Activated naive CD4-positive, alpha-beta T cell treated with anti-CD3 and anti-CD28 coated beads, Interleukin-2, amount 50 U/mL, for 16 hours (primary cell): Measurements from ENCODE around the gene LDLRAD4.

Experiments
- DNase-seq: peaks from one replicate; pipeline ENCODE4 v3.0.0-alpha.2; 2020

LDLRAD4 gene

GRCh38 chr18:13545514-13545913, 327.0 kb downstream of the LDLRAD4 start:
- DNase-seq = no peak

- no peak for DNase-seq
These were observed 327.4 kb downstream of the LDLRAD4 start for GRCh38 chr18:13545955-13546354.

GRCh38 chr18:13546638-13547037, 328.1 kb downstream of the LDLRAD4 start:
- DNase-seq = no peak

- no peak for DNase-seq
These were observed 328.8 kb downstream of the LDLRAD4 start for GRCh38 chr18:13547347-13547746.

GRCh38 chr18:13548106-13548819, 329.7 kb downstream of the LDLRAD4 start:
- no peak for DNase-seq

- no peak for DNase-seq
These were observed 330.7 kb downstream of the LDLRAD4 start for GRCh38 chr18:13548966-13549879.

GRCh38 chr18:13549880-13550232, 331.3 kb downstream of the LDLRAD4 start:
- DNase-seq = no peak

GRCh38 chr18:13550418-13551304, 332.1 kb downstream of the LDLRAD4 start:
- no peak for DNase-seq

- no peak for DNase-seq
These were observed 332.7 kb downstream of the LDLRAD4 start for GRCh38 chr18:13551305-13551603.

GRCh38 chr18:13551841-13552733, 333.5 kb downstream of the LDLRAD4 start:
- no peak for DNase-seq

- DNase-seq = no peak
These were observed 334.9 kb downstream of the LDLRAD4 start for GRCh38 chr18:13553449-13553848.

- no peak for DNase-seq
These were observed 336.6 kb downstream of the LDLRAD4 start for GRCh38 chr18:13555192-13555591.

GRCh38 chr18:13555865-13556264, 337.3 kb downstream of the LDLRAD4 start:
- DNase-seq = no peak

GRCh38 chr18:13556502-13556901, 337.9 kb downstream of the LDLRAD4 start:
- DNase-seq = no peak

GRCh38 chr18:13558124-13558523, 339.6 kb downstream of the LDLRAD4 start:
- peak; percentile 25 for DNase-seq

- DNase-seq = no peak
These were observed 340.2 kb downstream of the LDLRAD4 start for GRCh38 chr18:13558790-13559189.

GRCh38 chr18:13559754-13560153, 341.2 kb downstream of the LDLRAD4 start:
- DNase-seq = no peak

GRCh38 chr18:13560306-13560705, 341.7 kb downstream of the LDLRAD4 start:
- DNase-seq = no peak

- DNase-seq = peak; percentile 86
These were observed 344.0 kb downstream of the LDLRAD4 start for GRCh38 chr18:13562494-13563029.

GRCh38 chr18:13563390-13563805, 344.8 kb downstream of the LDLRAD4 start:
- DNase-seq = no peak

GRCh38 chr18:13564579-13564978, 346.0 kb downstream of the LDLRAD4 start:
- no peak for DNase-seq

GRCh38 chr18:13565228-13565627, 346.7 kb downstream of the LDLRAD4 start:
- DNase-seq = no peak
